ENCODE measurements around the gene GGTA1.

DNA sequence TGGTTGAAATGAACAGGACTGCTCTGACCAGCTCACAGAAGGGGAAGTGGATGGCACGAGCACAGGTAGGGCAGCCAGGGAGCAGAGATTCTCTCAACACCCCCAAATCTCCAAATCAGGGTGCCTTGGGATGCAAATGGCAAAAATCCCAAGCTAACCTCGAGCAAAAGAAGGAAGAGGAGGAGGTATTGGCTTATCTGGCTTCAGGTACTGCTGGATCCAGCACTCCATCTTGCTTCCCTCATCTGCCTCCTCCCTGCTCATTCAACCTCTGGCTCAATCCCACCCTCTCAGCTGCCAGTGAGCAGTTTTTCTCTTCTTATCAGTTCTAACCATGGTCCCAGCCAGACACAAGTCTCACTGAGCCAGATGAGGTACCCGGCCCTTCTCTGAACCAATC lies 41.6 kb upstream of the GGTA1 start:
- no peak for TF ChIP-seq POLR2A (IDR thresholded peaks at IDR 0.05; ENCODE audit: borderline replicate concordance, extremely low read depth, insufficient read depth, insufficient read length)
- TF ChIP-seq, protein P1, sequence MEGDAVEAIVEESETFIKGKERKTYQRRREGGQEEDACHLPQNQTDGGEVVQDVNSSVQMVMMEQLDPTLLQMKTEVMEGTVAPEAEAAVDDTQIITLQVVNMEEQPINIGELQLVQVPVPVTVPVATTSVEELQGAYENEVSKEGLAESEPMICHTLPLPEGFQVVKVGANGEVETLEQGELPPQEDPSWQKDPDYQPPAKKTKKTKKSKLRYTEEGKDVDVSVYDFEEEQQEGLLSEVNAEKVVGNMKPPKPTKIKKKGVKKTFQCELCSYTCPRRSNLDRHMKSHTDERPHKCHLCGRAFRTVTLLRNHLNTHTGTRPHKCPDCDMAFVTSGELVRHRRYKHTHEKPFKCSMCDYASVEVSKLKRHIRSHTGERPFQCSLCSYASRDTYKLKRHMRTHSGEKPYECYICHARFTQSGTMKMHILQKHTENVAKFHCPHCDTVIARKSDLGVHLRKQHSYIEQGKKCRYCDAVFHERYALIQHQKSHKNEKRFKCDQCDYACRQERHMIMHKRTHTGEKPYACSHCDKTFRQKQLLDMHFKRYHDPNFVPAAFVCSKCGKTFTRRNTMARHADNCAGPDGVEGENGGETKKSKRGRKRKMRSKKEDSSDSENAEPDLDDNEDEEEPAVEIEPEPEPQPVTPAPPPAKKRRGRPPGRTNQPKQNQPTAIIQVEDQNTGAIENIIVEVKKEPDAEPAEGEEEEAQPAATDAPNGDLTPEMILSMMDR (IDR thresholded peaks at IDR 0.05 in 2 of 3, conservative IDR thresholded peaks at IDR 0.05 in 1 of 3; ENCODE audit: borderline replicate concordance in 1 of 3, insufficient read depth in 1 of 3, low read depth in 2 of 3, low read length in 2 of 3) = no peak

Data from HCT116 (cell line).